OCI-LY7 (cell line): Measurements from ENCODE around the gene RNU5D-1. TPM values are rescaled to one million over a fixed set of nuclear protein-coding genes. Genes with fewer than 3 reads are reported as not detected.

Source experiments
- BruUV-seq: library from RNA; stranded (reverse); fragments of 400-500 nt; replicated peaks from 2 replicates; lab custom pipeline; 2021; lab: Mats Ljungman, UMichigan
- CTCF ChIA-PET: fragments of 300-600 bp; sonication (Branson Sonifier 250); formaldehyde crosslinking; loops from one replicate; lab custom pipeline; 2022; ENCODE audit warnings: antibody characterized with exemption; ENCODE audit not compliant: unreplicated experiment; lab: Charles Lee
- POLR2A ChIA-PET: fragments of 300-600 bp; sonication (Branson Sonifier 250); formaldehyde crosslinking; loops from one replicate; lab custom pipeline; 2022; ENCODE audit warnings: antibody characterized with exemption; lab: Charles Lee
- DNase-seq: peaks from one replicate; pipeline ENCODE4 v3.0.0-alpha.2; 2015; ENCODE audit warnings: low spot score
- H2AFZ ChIP-seq: fragments of 200-600 bp; sonication (generic), shearing (Covaris generic); 2 replicates; pipeline ENCODE4 v1.6.1; 2014; ENCODE audit warnings: mild to moderate bottlenecking, antibody characterized with exemption, low read length, moderate library complexity
- H3K27ac ChIP-seq: fragments of 200-600 bp; sonication (generic); 2 replicates; pipeline ENCODE4 v1.5.1; 2014; ENCODE audit warnings: mixed run types, low read depth, mild to moderate bottlenecking, moderate library complexity, low read length, inconsistent platforms; ENCODE audit not compliant: poor library complexity, severe bottlenecking
- H3K36me3 ChIP-seq: fragments of 200-600 bp; sonication (generic); 2 replicates; pipeline ENCODE4 v1.6.1; 2014; ENCODE audit warnings: mild to moderate bottlenecking, antibody characterized with exemption, low read length, moderate library complexity, mixed read lengths; ENCODE audit not compliant: insufficient read depth
- H3K4me1 ChIP-seq: fragments of 200-600 bp; sonication (generic); 2 replicates; pipeline ENCODE4 v1.5.1; 2014; ENCODE audit warnings: mild to moderate bottlenecking, low read length; ENCODE audit not compliant: insufficient read depth, poor library complexity, severe bottlenecking
- H3K4me2 ChIP-seq: fragments of 200-600 bp; sonication (generic); 2 replicates; pipeline ENCODE4 v1.6.1; 2014; ENCODE audit warnings: mild to moderate bottlenecking, low read length
- H3K4me3 ChIP-seq: fragments of 200-600 bp; sonication (generic); 2 replicates; pipeline ENCODE4 v1.5.1; 2014; ENCODE audit warnings: mild to moderate bottlenecking, low read depth, low read length; ENCODE audit not compliant: poor library complexity, severe bottlenecking
- H3K79me2 ChIP-seq: fragments of 200-600 bp; sonication (generic); 2 replicates; pipeline ENCODE4 v1.6.1; 2016; ENCODE audit warnings: low read depth, mild to moderate bottlenecking, low read length, moderate library complexity, mixed read lengths; ENCODE audit not compliant: insufficient read depth
- H3K9me2 ChIP-seq: fragments of 200-600 bp; sonication (generic); 2 replicates; pipeline ENCODE4 v1.6.1; 2016; ENCODE audit warnings: mild to moderate bottlenecking, low read length, mixed read lengths; ENCODE audit not compliant: insufficient read depth
- H3K9me3 ChIP-seq: fragments of 200-600 bp; sonication (generic); 2 replicates; pipeline ENCODE4 v1.6.1; 2014; ENCODE audit warnings: mild to moderate bottlenecking, mixed run types, low read length, mixed read lengths
- H4K20me1 ChIP-seq: fragments of 200-600 bp; sonication (generic); 2 replicates; pipeline ENCODE4 v1.6.1; 2014; ENCODE audit warnings: mild to moderate bottlenecking, antibody characterized with exemption, low read length, moderate library complexity, mixed read lengths; ENCODE audit not compliant: insufficient read depth
- CTCF ChIP-seq: fragments of 200-600 bp; sonication (generic); conservative IDR thresholded peaks from 2 replicates; pipeline ENCODE4 v1.5.1; 2014; ENCODE audit warnings: mild to moderate bottlenecking, antibody characterized with exemption, low read length, moderate library complexity, mixed read lengths
- EZH2phosphoT487 ChIP-seq: fragments of 200-600 bp; sonication (generic); IDR thresholded peaks from 2 replicates; pipeline ENCODE4 v1.6.1; 2018; ENCODE audit warnings: low read depth, borderline replicate concordance, mild to moderate bottlenecking, mixed run types, antibody characterized with exemption, low read length, moderate library complexity, mixed read lengths
- intact Hi-C: fragments of 100-400 bp; cut with micrococcal nuclease; formaldehyde crosslinking; loops from one replicate; pipeline ENCODE4 v1.10.0; 2022; ENCODE audit not compliant: unreplicated experiment
- total RNA-seq, 2 experiments: library from RNA; depleted of rRNA in 1 of 2; stranded (reverse); fragments of >200 nt in 1 of 2; shearing (Covaris generic) in 1 of 2; gene quantifications; 2 replicates each; pipeline ENCODE4 v1.2.3, GENCODE V29; 2014 to 2022

Gene RNU5D-1
- total RNA-seq, 2 experiments from 2014 or later: not detected

- Histone ChIP-seq H2AFZ (no peak overlapping the region), H3K79me2 (no peaks in the 10 kb centered on the region), H4K20me1 (no peaks in the 10 kb centered on the region), H3K4me3 (no peak overlapping the region), H3K36me3 (peaks cover 100% of the 10 kb centered on the region), H3K27ac (no peak overlapping the region), H3K4me2 (no peak overlapping the region), H3K9me3 (no peaks in the 10 kb centered on the region), H3K9me2 (no peaks in the 10 kb centered on the region), H3K4me1 (peaks cover 24% of the 10 kb centered on the region)
- ChIA-PET POLR2A (interaction anchor here (1.1 to 1.8 kb wide), 2 partner anchors 16 kb away, joined by 4 read pairs; no protein-coding TSS in a partner anchor), CTCF (no interaction called here)
- DNase-seq: no peak
- no TSS peak for BruUV-seq
- no peak for TF ChIP-seq CTCF
- no peak for TF ChIP-seq EZH2phosphoT487
- intact Hi-C loops: no loop called here
Observed at GRCh38 chr1:44759077-44759476, 28.1 kb upstream of the RNU5D-1 start.

GRCh38 chr1:44757420-44757819 lies 26.4 kb upstream of the RNU5D-1 start:
- H3K27ac ChIP-seq: peak overlapping the region; percentile 64
- ChIA-PET POLR2A (no interaction called here), CTCF (no interaction called here)
- no peaks in the 10 kb centered on the region for H3K9me3 ChIP-seq
- H3K79me2 ChIP-seq: no peaks in the 10 kb centered on the region
- peak; percentile 67 for DNase-seq
- peaks cover 24% of the 10 kb centered on the region for H3K4me1 ChIP-seq
- intact Hi-C loops: no loop called here
- BruUV-seq: no TSS peak
- peak overlapping the region; percentile 75 for H3K4me2 ChIP-seq
- H3K36me3 ChIP-seq: peaks cover 100% of the 10 kb centered on the region
- no peak overlapping the region for H2AFZ ChIP-seq
- no peak for TF ChIP-seq CTCF
- TF ChIP-seq EZH2phosphoT487: no peak
- no peaks in the 10 kb centered on the region for H4K20me1 ChIP-seq
- H3K9me2 ChIP-seq: no peaks in the 10 kb centered on the region
- peak overlapping the region; percentile 25 for H3K4me3 ChIP-seq

- DNase-seq: no peak
- peaks cover 11% of the 10 kb centered on the region for H3K4me1 ChIP-seq
- no peaks in the 10 kb centered on the region for H3K9me3 ChIP-seq
- H3K79me2 ChIP-seq: peaks cover 53% of the 10 kb centered on the region; the same call in 1 of the 2 replicates
- POLR2A ChIA-PET: interaction anchor here (1.0 to 3.4 kb wide), 3 partner anchors 16 to 916 kb away, joined by 3 to 21 read pairs (median 12); partner anchors contain the start of genes RNU5D-1 and RPS8
- CTCF ChIA-PET: no interaction called here
- no peak overlapping the region for H3K4me2 ChIP-seq
- H4K20me1 ChIP-seq: no peaks in the 10 kb centered on the region; the same call in 1 of the 2 replicates
- no peak overlapping the region for H3K4me3 ChIP-seq
- TF ChIP-seq CTCF (peak; percentile 39; the same call in 1 of the 2 replicates), EZH2phosphoT487 (no peak)
- H3K36me3 ChIP-seq: peaks cover 97% of the 10 kb centered on the region
- H3K27ac ChIP-seq: no peak overlapping the region
- intact Hi-C loops: no loop called here
- no peaks in the 10 kb centered on the region for H3K9me2 ChIP-seq
- BruUV-seq: no TSS peak
- no peak overlapping the region for H2AFZ ChIP-seq
Observed at GRCh38 chr1:44747878-44748277, 16.9 kb upstream of the RNU5D-1 start.
